ENCODE data around the gene TSPAN18. TPM values are rescaled to one million over a fixed set of nuclear protein-coding genes. Genes with fewer than 3 reads are reported as not detected.

The TSPAN18 gene
- total and polyA plus RNA-seq, 2 of the 8 experiments (the other 6 are each of a cell fraction or from before 2014, with no cell fraction given): 5.2 to 10.2 TPM

GRCh38 chr11:44764583-44764982 lies 37.8 kb downstream of the TSPAN18 start:
- Histone ChIP-seq H3K14ac (ENCODE audit: insufficient read length) (no peak overlapping the region), H4K8ac (ENCODE audit: extremely low read depth, insufficient read depth, low read length) (no peak overlapping the region), H2BK120ac (replicated peaks; ENCODE audit: low read depth, low read length) (no peak overlapping the region), H2AFZ (ENCODE audit: low read length) (no peak overlapping the region), H2BK15ac (ENCODE audit: low read length) (no peak overlapping the region), H3K23me2 (ENCODE audit: low read depth, low read length) (no peaks in the 10 kb centered on the region), H3K4me3 (ENCODE audit: extremely low read depth in 1 of 4, insufficient read depth in 2 of 4, low read depth in 3 of 4, low read length in 4 of 4) (no peak overlapping the region), H2BK5ac (ENCODE audit: low read depth, low read length) (no peak overlapping the region), H3K9ac (replicated peaks in 1 of 4; ENCODE audit: extremely low read depth in 1 of 4, low read depth in 3 of 4, low read length in 3 of 4) (no peak overlapping the region), H4K20me1 (replicated peaks in 1 of 2; ENCODE audit: control insufficient read depth in 1 of 2, insufficient read depth in 2 of 2, low read length in 2 of 2) (peaks cover 0 to 2% of the 10 kb centered on the region in 2 experiments), H3K4me1 (replicated peaks in 1 of 4; ENCODE audit: control insufficient read depth in 3 of 4, insufficient read depth in 4 of 4, low read length in 3 of 4) (peaks cover 9 to 21% (median 10%) of the 10 kb centered on the region in 4 experiments), H3K79me2 (ENCODE audit: control insufficient read depth in 1 of 2, insufficient read depth in 2 of 2, low read length in 2 of 2) (no peaks in the 10 kb centered on the region), H2BK20ac (ENCODE audit: low read length) (no peak overlapping the region), H3K18ac (ENCODE audit: extremely low read depth, low read length) (no peak overlapping the region), H3K56ac (replicated peaks; ENCODE audit: insufficient read length, low read depth, low read length) (no peak overlapping the region), H3K79me1 (ENCODE audit: low read depth, low read length) (no peaks in the 10 kb centered on the region), H4K91ac (replicated peaks; ENCODE audit: insufficient read length, low read length) (no peak overlapping the region), H3K23ac (ENCODE audit: insufficient read length) (no peak overlapping the region), H4K5ac (ENCODE audit: insufficient read length, low read depth, low read length) (no peak overlapping the region), H3K4me2 (ENCODE audit: insufficient read depth in 1 of 2, low read depth in 2 of 2, low read length in 2 of 2) (no peak overlapping the region), H3K27ac (ENCODE audit: low read depth, low read length) (no peak overlapping the region), H3K9me3 (ENCODE audit: insufficient read depth in 2 of 2, low read depth in 1 of 2, low read length in 1 of 2) (no peaks in the 10 kb centered on the region), H2AK5ac (ENCODE audit: low read depth, low read length) (no peak overlapping the region; the same call in 1 of the 2 replicates), H3K36me3 (ENCODE audit: control insufficient read depth in 2 of 4, insufficient read depth in 4 of 4, low read length in 3 of 4) (no peaks in the 10 kb centered on the region), H3K27me3 (replicated peaks in 1 of 4; ENCODE audit: control insufficient read depth in 3 of 4, extremely low read depth in 1 of 4, insufficient read depth in 3 of 4, low read length in 3 of 4) (peaks cover 0 to 9% (median 6%) of the 10 kb centered on the region in 4 experiments; a peak in 4 of 7 replicates), H2BK12ac (ENCODE audit: low read depth, low read length) (no peak overlapping the region), H3K4ac (replicated peaks; ENCODE audit: insufficient read length, low read depth, low read length) (no peak overlapping the region)
- DNase-seq (ENCODE audit: low read depth in 1 of 2, low spot score in 2 of 2) (no peak), FAIRE-seq (no peak)
- TF ChIP-seq JUN (IDR thresholded peaks at IDR 0.05; ENCODE audit: low read depth, low read length) (no peak), FOSL1 (IDR thresholded peaks at IDR 0.05; ENCODE audit: insufficient read depth, low read depth, low read length) (no peak), TBP (IDR thresholded peaks at IDR 0.05; ENCODE audit: low read depth, low read length) (no peak), EGR1 (IDR thresholded peaks at IDR 0.05; ENCODE audit: borderline replicate concordance, low read depth, low read length) (no peak), GTF2F1 (IDR thresholded peaks at IDR 0.05; ENCODE audit: borderline replicate concordance, low read depth, low read length) (no peak), HDAC6 (IDR thresholded peaks at IDR 0.05; ENCODE audit: low read depth, low read length) (no peak), GABPA (IDR thresholded peaks at IDR 0.05; ENCODE audit: borderline replicate concordance, insufficient read depth, low read length) (no peak), RBBP5 (IDR thresholded peaks at IDR 0.05; ENCODE audit: borderline replicate concordance, low read depth, low read length) (no peak), ATF2 (IDR thresholded peaks at IDR 0.05; ENCODE audit: low read length) (no peak)
- ChIA-PET CTCF (ENCODE audit: partially characterized antibody) (interaction anchor here (0.9 to 10.1 kb wide), 3 partner anchors 11 to 147 kb away, joined by 3 to 132 read pairs (median 4); no protein-coding TSS in a partner anchor), POLR2A (ENCODE audit: partially characterized antibody) (no interaction called here)
- 85% methylated on average over 4 of the region's 4 CpGs; no CpG with 5 or more reads in 1 of the 2 experiments for WGBS, 2 experiments (ENCODE audit: extremely low coverage in 1 of 2, insufficient coverage in 1 of 2, insufficient read length in 1 of 2, insufficient replicate concordance in 2 of 2, low coverage in 1 of 2, low lambda C conversion rate in 2 of 2, missing lambda C conversion rate in 1 of 2)
